ENCODE results near the gene MMEL1.
A peak's percentile ranks its signal among the peaks of the same experiment; 100 is the strongest.

MMEL1 gene

GRCh38 chr1:2642560-2643413 is 10.0 kb upstream of the MMEL1 start:
- peak; percentile 94 for DNase-seq

GRCh38 chr1:2642131-2642559 is 9.3 kb upstream of the MMEL1 start:
- DNase-seq: no peak

- DNase-seq: no peak
Measured at GRCh38 chr1:2641381-2642130, 8.7 kb upstream of the MMEL1 start.

DNA sequence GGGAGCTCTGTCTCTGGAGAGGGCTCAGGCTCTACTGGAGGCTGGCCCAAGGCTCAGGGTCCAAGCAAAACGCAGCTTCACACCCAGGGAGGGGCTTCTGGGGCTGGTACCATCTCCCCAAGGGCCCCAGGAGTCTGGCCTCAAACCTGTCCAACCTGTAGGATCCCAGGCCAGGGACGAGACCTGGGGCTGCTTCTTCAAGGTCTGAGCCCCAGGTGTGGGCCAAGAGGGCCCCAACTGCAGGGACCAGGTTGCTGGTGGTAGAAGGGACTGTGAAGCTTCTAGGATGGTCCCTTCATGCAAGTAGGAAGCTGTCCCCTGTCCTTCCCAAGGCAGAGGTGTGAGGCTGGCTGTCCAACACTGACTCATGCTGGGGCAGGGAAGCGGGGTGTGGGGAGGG is 7.8 kb upstream of the MMEL1 start:
- DNase-seq: no peak

GRCh38 chr1:2639607-2640521 is 7.0 kb upstream of the MMEL1 start:
- no peak for DNase-seq

- DNase-seq: no peak
Measured at GRCh38 chr1:2639203-2639602, 6.4 kb upstream of the MMEL1 start.

DNA sequence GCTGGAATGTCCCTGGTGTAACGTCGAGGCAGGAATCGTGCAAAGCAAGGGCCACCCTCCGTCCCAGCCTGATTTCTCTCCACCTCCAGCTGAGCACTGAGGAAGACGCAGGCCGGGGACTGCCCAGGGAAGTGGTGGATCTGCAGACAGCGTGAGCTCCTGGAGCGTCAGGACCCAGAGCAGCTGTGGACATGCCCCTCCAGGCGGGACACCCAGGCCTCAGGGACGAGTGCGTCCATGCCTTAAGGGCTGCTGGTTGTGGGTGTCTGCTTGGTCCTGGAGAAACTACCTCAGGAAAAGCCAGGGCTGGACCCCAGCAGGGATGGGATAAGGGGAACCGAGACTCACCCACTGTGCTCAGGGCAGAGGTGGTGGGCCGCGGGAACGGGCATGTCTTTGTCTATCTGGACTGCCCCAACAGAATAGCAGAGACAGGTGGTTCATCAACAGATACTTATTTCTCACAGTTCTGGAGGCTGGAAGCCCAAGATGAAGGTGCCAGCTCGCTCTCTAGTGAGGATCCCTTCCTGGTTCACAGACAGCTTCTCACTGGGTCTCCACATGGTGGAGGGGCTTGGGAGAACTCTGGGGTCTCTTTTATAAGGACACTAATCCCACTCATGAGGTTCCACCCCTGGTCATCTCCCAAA is 5.8 kb upstream of the MMEL1 start:
- no peak for DNase-seq

DNA sequence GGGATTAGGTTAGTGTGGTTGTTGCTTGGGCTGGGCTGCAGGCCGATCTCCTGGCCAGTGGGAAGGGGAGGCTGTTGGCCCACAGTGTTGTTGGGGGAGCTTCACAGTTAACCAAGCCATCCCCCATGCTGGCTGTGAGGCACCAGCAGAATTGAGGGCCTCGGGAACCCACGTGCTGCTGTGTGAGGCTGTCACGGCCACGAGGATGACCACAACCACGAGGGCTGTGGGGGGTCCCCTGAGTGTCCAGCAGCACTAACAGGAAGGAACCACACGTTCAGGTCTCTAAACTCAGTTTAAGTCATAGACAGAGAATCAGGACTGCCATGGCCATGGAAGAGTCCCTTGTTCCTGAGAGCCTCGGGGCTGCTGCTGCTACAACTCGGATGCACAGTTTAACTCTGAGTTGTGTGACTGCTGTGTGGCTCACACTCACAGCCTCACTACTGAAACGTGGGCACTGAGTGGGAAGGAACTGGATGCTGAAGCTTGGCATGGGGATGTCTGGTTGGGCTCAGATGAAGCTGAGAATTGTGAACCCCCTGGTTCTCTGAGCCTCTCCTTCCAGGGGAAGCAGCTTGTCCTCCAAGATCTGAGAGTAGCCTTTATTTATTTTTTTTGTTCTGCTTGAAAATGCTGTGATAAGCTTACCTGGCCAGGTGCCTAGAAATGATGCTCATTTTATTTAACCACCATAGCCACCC is 4.8 kb upstream of the MMEL1 start:
- DNase-seq: no peak

DNA sequence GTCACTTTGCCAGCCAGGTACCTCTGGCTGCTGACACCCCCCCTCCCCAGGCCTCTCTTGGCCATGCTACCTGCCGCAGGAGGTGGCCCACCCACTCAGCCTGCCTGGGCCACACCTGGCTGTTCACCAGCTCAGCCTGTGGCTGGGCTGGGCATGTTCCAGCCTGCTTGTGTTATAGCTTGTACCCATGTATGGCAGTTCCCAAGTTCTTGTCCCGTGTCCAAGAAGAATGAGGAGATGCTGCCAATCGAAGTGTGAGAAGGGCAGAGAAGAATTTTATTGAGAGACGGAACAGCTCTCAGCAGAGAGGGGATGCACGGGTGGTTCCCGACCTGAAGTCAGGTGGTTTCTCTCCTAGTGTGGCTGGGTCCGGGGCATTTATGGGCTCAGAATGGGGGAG is 3.9 kb upstream of the MMEL1 start:
- no peak for DNase-seq

DNA sequence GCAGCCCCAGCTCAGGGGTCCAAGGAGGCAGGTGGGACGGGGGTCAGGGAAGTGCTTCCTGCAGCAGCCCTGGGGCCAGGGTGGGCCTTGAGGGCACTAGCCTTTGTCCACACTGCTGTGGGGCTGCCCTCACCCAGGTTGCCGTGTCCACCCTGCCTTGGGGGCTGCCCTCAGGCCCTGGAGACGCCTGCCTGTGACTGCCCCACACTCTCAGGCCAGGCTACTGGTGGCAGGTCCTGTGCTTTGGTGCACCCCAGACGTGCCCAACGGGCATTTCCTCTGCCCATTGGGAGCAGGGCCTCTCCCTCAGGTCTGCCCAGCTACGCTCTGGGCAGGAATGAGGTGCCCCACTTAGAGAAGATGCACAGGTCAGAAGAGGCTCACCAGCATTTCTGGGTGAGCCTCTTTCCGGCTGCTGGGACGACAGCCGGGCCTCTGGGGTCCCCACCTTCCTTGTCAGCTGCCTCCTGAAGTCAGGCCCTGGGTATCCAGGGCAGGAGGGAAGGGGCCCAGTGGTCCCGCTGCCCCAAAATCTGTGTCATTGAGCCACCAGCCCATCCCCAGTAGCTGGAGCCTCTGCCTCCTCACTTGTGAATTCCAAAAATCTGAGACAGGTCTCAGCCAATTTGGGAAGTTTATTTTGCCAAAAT is 2.7 kb upstream of the MMEL1 start:
- no peak for DNase-seq

DNA sequence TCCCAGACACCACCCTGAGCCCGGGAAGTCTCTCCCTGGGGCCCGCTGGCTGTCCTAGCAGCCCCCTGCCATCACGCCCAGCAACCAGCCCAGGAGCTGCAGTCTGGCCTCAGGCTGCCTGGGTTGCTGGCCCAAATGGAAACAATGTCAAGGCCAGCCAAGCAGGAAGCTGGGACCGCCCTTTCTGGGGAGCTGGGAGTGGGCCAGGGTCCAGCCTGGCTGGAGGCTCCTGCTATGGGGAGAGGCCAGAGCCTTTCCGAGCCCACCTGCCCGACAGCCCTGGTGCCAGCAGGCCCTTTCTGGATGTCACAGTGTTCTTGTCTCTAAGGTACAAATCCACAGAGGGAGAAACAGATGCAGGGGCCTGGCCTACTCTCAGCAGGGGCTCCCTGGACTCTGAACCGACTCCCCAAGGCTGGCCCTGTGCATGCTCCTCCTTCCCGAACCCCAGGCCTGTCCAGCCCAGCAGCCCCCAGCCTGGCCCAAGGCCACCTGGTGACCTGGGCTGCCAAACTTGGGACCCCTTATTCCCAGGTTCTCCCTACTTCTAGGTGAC is 1.2 kb upstream of the MMEL1 start:
- no peak for DNase-seq

- DNase-seq: no peak
Measured at GRCh38 chr1:2633366-2633935, 635 bp upstream of the MMEL1 start.

GRCh38 chr1:2632051-2632430 is 775 bp downstream of the MMEL1 start:
- DNase-seq: no peak

DNA sequence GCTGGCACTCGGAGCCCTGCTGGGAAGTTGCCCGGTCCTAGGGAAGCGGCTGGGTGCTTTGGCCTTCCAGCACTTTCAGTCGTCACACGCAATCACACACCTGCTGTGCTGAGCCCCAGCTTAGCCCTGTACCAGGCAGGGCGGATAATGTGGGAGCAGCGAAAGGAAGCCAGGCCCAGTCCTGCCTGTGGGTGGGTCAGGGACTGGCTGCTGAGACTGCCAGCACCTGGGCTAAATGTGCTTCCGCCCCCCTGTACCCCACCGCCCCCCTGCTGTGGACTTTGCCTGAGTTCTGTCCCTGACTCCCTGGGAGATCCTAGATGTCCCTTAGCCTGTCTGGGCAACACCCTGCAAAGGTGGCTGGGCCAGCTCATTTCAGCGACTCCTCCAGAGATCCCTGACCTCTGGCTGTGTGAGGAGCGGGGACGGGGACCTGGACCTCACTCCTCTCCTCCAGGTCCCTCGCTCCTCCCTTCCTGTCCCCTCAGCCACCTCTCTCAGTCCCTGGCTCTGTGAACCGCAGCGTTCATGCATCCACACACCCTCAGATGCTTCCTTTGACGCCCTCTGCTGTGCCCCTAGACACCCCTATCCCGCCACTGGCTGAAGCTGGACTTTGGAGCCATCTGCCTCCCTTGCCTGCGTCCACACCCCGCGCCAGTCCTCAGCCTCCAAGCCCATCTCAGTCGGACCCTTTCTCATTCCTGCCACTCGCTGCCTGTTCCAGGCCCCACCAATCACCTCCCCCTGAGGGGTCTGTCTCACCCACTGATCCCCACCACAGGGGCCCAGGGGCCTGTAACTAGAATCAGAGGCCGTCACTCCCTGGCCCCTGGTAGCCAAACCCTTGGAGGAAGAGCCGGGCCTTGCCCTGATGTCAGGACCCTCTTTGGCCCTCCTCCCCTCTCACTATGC is 1.4 kb downstream of the MMEL1 start:
- DNase-seq: no peak

DNA sequence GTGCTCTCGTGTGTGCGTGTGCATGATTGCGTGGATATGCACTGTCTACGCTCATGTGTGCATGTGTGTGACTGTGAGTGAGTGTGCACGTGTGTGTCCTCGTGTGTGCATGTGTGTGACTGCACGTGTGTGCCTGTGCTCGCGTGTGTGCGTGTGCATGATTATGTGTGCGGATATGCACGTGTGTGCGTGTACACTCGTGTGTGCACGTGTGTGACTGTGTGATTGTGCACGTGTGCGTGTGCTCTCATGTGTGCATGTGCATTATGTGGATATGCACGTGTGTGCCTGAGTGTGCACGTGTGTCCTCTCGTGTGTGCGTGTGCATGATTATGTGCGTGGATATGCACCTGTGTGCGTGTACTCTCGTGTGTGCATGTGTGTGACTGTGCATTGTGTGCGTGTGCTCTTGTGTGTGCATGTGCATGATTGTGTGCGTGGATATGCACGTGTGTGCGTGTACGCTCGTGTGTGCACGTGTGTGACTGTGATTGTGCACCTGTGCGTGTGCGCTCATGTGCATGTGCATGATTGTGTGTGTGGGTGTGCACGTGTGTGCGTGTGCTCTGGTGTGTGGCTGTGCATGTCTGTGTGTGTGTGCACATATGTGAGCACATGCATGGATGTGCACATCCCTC is 2.2 kb downstream of the MMEL1 start:
- no peak for DNase-seq

GRCh38 chr1:2629627-2630497 is 3.0 kb downstream of the MMEL1 start:
- no peak for DNase-seq

DNA sequence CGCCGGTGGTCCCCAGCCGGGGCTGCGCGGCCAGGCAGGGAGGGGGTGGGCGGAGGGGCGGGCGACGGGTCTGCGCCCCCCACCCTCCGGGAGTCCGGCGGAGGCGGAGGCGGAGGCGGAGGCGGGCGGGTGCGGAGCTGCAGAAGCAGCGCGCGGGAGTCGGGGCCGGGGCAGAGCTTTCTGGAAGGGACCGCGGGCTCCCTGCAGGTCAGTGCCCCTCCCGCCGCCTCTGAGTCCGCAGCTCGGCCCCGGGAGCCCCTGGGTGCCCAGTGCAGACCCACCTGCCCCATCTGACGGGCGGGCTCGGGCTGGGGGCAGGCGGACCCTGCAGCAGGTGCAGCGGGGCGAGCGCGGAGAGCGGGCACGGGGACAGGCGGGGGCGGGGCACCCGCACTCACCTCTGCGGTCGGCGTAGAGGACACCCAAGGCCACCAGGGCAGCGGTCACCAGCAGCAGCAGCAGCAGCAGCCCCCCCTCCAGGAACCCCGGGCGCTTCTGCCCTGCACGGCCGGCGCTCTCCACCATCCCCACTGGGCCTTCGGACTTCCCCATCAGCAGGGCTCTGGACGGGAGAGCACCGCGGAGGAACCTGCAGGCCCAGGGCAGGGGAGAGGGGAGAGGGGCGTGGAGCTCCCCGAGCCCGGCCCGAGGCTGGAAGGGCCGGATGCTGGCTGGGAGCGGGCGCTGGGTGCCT is 3.7 kb downstream of the MMEL1 start:
- DNase-seq: no peak

Measured in activated CD8-positive, alpha-beta memory T cell treated with anti-CD3 and anti-CD28 coated beads, Interleukin-2, amount 50 U/mL, for 4 hours (primary cell).